Activated naive CD4-positive, alpha-beta T cell treated with anti-CD3 and anti-CD28 coated beads, Interleukin-2, amount 50 U/mL, for 72 hours (primary cell): ENCODE data around the gene CHAF1A. TPM values are rescaled to one million over a fixed set of nuclear protein-coding genes. Genes with fewer than 3 reads are reported as not detected.

Experiments used
- ATAC-seq, 2 donors: fragments of 150-1000 bp; cut with Tn5 transposase; 2 replicates each; pipeline ENCODE4 v1.10.0; 2021; ENCODE audit warnings: mild to moderate bottlenecking in 2 of 2, moderate library complexity in 2 of 2
- DNase-seq, 2 donors: peaks; one replicate each; pipeline ENCODE4 v3.0.0; 2021 to 2022; ENCODE audit warnings: low spot score in 2 of 2
- H3K27ac Mint-ChIP-seq, 2 donors: one replicate each; pipeline ENCODE4 v1.8.0; 2022; ENCODE audit warnings: mild to moderate bottlenecking in 2 of 2, mixed read lengths in 2 of 2
- H3K36me3 Mint-ChIP-seq, 2 donors: one replicate each; pipeline ENCODE4 v1.8.0; 2022; ENCODE audit warnings: mixed read lengths in 2 of 2
- H3K9me3 Mint-ChIP-seq, 2 donors: one replicate each; pipeline ENCODE4 v1.8.0; 2022; ENCODE audit warnings: mixed read lengths in 2 of 2
- total RNA-seq, 2 donors: library from RNA; stranded (reverse); gene quantifications; one replicate each; pipeline ENCODE4 v1.2.3, GENCODE V29; 2022

The CHAF1A gene
- total RNA-seq, 2 donors from 2014 or later, result 67.1 to 93.6 TPM

DNA sequence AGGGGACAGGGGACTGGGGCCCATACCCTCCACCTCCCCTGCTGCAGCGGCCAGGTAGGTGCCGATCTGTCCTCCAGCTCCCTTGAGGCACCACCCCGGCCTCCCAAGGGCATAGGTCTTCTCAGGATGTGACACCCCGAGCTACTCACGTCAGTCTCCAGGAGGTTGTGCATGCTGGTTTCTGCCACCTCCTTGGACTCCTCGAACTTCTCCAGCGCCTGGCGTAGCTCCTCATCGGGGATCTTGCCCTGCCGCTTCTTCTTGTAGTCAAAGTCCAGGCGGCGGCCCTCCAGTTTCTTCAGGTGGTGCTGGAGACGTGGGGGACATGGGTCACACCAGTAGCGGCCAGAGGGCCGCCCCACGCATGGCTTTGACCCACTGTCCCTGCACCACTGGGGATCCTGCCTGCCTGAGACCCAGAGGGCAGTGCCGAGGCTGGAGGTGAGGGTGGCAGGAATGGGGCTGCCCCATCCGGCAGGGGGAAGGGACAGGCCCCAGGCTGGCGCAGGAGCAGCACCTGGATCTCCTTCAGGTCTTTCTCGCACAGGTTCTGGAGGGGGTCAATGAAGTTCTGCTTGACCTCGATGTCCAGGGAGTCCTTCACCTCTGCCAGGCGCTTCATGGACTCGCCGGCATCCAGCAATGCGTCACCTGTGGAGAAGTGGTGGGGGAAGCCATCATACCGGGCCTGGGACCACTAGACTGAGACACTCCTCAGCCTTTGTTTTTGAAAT, 38.7 kb upstream of the CHAF1A start:
- Mint-ChIP-seq H3K27ac (peak overlapping the region; percentile 65 to 81), H3K9me3 (no peaks in the 10 kb centered on the region), H3K36me3 (no peaks in the 10 kb centered on the region)
- ATAC-seq (no peak), DNase-seq (no peak)

DNA sequence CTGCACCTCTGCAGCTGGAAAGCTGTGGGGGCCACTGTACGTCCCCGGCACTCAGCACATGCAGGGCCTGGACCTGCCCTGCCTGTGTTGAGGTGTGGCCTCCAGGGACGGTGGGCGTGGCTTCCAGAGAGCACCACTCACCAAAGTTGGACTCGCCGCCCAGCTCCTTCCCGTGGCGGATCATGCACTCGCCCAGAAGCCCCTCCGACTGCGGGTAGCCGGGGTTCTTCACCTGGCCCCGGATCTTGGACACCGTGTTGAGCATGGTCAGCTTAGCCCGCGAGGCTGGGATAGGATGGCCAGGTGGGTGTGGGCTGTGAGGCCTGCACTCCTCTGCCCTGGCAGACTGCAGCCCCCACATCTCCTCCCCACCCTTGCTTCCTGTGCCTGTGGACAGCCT, 37.1 kb upstream of the CHAF1A start:
- no peaks in the 10 kb centered on the region for H3K36me3 Mint-ChIP-seq

DNA sequence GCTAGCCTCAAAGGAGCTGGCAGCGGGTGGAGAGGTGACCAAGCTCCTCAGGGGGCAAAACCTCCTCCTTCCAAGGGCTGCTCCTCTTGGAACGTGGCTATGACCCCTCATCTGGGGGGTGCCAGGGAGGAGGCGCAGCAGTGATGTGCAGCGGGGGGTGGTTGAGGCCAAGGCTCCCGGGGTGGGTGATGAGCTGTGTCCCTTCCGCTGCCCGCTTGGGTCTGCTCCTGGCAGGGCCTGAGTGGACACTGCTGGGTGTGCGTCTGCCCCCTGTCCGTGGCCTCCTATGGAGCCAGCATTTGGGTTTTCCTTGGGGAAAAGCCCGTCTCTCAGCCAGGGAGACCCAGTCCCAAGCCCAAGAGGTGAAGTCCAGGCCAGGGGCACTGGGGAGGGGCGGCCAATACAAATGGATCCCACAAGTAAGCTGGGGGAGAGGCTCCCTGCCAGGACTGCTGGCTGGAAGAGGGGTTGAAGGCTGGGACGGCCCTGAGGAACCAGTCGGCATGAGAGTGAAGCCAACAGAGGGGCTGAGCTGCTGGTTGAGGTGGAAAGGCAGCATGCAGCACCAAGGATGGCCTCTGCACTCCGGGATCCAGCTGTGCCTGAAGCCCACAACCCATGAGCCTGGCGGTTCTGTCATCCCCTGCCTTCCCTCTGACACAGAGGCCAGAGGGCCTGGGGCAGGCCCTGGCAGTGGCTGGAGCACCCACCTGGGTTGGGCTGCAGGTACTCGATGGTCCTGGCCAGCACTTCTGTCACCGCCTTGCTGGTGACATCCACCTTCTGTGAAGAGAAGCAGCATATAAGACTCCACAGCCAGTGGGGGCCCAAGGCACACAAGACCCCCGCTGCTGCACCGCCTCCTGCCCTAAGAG, 36.4 kb upstream of the CHAF1A start:
- Mint-ChIP-seq H3K9me3 (no peaks in the 10 kb centered on the region), H3K27ac (peak overlapping the region; percentile 32 to 82), H3K36me3 (no peaks in the 10 kb centered on the region)
- DNase-seq, result no peak
- ATAC-seq, result no peak

More for the DNA sequence above, 37.1 kb upstream of the CHAF1A start:
- no peak for DNase-seq
- no peak for ATAC-seq
- H3K9me3 Mint-ChIP-seq, result no peaks in the 10 kb centered on the region
- peak overlapping the region in 1 of 2 donors; percentile 32 for H3K27ac Mint-ChIP-seq

DNA sequence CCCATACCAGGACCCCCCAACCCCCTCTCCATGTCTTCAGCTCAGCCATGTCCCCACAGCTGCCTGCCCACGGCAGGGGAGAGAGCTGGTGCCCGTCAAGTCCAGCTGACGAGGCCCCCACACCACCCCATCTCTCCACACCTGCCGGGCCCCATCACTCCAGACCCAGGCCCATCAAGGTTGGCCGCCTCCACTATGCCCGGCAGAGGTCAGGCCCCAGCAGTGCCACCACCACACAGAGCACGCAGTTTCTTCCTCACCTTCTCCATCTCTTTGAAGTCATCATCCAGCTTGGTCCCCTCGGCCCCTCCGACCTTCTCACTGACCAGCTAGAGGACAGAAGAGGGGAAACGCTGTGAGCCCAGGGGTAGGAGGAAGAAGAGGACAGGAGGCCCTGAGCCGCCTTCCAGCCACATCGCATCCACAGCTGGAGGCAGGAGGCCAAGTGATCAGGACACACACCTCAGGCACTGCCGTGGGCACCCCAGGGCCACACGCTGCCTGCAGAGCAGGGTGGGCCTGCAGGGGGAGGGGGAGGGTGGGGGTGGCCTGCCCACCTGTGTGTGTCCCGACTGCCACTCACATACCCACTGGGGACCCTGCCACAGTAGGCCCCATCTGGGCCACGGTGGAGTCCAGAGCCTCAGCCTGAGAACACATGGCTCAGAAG, 35.6 kb upstream of the CHAF1A start:
- DNase-seq, result no peak
- Mint-ChIP-seq H3K27ac (peak overlapping the region; percentile 32 to 82), H3K36me3 (no peaks in the 10 kb centered on the region), H3K9me3 (no peaks in the 10 kb centered on the region)
- ATAC-seq, result no peak

DNA sequence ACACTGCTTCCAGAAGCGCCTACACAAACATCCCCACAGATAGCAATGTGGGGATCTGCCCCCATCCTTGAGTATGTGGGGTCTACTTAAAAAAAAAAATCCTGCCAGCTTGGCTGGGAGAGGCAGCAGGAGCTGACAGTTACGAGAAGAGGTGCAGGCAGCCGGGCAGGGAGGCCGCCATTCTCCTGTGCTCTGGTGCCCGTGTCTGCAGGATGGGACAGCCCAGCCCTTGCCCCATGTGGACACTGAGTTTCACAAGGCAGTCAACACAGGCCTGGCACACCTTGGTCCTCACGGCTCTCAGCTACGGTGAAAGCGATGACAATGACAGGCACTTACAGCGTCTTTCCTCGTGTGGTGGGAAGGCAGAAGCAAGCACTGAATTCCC, 35.1 kb upstream of the CHAF1A start:
- H3K36me3 Mint-ChIP-seq, result no peaks in the 10 kb centered on the region
- DNase-seq (no peak), ATAC-seq (no peak)
- no peaks in the 10 kb centered on the region for H3K9me3 Mint-ChIP-seq
- H3K27ac Mint-ChIP-seq, result peak overlapping the region in 1 of 2 donors; percentile 97

DNA sequence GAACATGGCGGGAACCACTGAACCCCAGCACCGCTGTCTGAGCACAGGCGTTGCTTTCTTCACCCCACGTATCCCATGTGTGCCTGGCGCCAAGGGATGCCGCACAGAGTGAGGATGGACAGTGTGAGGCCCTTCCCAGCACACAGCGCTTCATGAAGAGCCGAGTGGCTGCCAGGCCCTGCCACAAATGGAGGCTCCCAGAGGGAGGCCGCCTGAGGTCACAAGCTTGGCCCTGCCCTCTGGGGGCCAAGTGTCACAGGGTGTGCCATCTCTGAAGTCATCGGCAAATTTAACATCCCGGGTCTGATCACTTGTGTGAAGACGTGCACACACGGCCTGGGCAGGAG, 34.7 kb upstream of the CHAF1A start:
- ATAC-seq (no peak), DNase-seq (no peak)
- H3K27ac Mint-ChIP-seq, result peak overlapping the region; percentile 55 to 97
- no peaks in the 10 kb centered on the region for H3K36me3 Mint-ChIP-seq
- H3K9me3 Mint-ChIP-seq, result no peaks in the 10 kb centered on the region

DNA sequence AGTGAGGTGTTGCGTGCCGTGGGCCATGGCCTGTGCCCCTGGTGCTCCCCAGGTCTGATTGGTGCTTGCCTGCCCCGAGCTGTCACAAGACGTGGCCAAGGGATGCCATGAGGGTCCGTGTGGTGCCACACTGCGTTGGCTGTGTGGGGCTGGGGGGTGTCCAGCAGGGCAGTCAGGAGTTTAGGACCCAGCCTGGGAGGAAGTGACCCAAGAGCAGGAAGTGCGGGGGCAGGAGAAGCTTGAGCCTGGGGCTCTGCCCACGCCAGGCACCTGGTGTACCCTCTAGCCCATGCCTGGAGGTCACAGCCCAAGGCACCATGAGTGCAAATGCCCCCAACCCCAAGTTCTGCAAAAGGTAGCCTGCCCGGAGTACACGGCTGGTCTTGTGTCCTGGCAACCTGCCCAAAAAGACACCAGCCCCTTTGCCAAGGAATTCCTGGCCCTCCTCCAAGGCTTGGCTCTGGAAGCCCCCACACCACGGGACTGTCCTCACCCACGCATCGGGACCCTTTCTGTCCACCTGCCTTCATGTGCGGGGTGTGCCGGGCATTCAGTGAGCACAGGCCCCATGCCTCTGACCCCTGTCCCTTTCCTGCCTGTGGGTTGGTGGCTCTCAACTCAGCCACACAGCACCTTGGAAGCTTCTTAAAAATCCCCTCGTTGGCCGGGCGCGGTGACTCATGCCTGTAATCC, 34.2 kb upstream of the CHAF1A start:
- Mint-ChIP-seq H3K27ac (peak overlapping the region; percentile 47 to 97), H3K9me3 (no peaks in the 10 kb centered on the region), H3K36me3 (no peaks in the 10 kb centered on the region)
- DNase-seq (no peak), ATAC-seq (peak in 1 of 2 donors; percentile 4)

DNA sequence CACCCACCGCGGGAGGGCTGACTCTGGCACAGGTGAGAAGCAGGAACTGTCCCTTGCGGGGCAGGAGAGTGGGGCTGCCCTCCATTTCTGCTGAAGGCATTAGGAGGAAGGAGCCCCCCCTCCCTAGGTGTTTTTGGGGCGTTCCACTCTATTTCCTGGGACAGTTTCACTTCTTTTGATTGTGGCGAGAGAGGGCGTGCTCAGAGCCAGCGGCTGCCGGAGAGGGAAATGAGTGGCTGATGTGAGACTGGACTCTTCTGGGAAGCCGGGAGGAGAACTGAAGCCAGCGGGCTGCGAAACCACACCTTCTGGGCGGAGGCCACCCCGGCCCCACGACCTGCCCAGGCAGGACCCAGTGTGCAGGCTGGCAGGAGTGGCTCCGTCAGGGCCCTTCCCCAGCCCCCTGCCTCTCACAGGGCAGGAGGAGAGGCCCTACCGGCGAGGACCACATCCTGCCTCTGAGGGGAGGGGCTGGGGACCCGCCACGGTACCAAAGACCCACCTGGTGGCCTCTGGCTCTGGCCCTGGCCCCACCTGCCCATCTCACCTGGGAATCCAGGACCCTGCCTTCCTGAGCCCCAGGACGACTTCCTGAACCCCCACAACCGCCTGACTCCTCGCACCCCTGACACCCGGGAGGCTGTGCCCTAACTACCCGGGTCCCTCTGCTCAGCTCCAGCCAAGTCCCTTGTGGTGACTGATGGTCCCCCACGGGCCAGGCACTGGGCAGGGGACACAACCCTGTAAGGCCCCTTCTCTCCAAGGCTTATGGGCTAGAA, 33.1 kb upstream of the CHAF1A start:
- ATAC-seq (peak; percentile 77 to 84), DNase-seq (peak; percentile 74 to 94)
- Mint-ChIP-seq H3K9me3 (no peaks in the 10 kb centered on the region), H3K27ac (peak overlapping the region; percentile 84 to 97), H3K36me3 (no peaks in the 10 kb centered on the region)

DNA sequence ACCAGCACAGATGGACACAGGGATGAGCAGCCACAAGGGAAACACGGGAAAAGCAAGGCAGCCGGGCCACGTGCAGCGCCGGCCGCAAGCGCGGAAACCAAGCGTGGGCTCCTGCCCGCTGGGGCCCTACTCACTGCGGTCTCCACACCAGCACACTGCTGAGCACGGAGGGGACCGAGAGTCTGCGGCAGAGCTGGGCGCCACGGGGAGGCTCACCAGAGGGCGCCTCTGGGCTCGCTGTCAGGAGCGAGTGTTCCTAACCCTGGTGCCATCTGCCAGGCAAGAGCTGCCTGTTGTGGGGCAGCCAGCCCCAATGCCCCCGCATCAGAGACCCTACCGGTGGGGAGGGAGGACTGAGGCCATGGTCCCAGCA, 32.6 kb upstream of the CHAF1A start:
- DNase-seq, result peak; percentile 71 to 89
- Mint-ChIP-seq H3K9me3 (no peaks in the 10 kb centered on the region), H3K36me3 (no peaks in the 10 kb centered on the region), H3K27ac (peak overlapping the region; percentile 84 to 97)
- ATAC-seq, result peak; percentile 79

DNA sequence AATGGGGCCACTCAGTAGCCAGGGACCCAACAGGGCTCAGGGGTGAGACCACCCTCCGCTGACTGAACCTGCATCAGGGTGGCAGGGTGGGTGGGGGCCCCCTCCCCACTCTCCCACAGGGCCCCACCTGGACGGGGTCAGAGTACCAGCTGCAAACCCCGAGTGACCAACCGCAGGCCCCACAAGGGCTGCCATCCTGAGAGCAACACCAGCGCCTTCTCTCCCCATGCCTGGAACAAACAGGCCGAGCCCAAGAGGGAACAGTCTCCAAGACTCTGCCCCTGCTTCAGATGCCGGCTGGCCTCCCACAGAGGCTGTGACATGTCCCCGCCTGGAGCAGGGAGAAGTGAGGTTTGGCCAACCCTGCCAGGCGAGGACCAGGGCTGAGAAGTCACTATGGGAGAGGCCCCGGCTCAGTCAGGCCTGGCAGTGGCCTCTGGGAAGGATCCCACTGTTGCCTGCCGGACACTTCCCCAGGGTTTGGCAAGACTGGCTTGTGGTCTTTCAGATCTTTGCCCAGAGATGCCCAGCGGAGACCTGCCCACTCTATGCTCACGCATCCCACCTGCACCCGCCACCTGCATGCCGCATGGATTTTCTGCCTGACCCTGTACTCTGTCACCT, 31.9 kb upstream of the CHAF1A start:
- H3K27ac Mint-ChIP-seq, result peak overlapping the region; percentile 65 to 97
- ATAC-seq (no peak), DNase-seq (no peak)

DNA sequence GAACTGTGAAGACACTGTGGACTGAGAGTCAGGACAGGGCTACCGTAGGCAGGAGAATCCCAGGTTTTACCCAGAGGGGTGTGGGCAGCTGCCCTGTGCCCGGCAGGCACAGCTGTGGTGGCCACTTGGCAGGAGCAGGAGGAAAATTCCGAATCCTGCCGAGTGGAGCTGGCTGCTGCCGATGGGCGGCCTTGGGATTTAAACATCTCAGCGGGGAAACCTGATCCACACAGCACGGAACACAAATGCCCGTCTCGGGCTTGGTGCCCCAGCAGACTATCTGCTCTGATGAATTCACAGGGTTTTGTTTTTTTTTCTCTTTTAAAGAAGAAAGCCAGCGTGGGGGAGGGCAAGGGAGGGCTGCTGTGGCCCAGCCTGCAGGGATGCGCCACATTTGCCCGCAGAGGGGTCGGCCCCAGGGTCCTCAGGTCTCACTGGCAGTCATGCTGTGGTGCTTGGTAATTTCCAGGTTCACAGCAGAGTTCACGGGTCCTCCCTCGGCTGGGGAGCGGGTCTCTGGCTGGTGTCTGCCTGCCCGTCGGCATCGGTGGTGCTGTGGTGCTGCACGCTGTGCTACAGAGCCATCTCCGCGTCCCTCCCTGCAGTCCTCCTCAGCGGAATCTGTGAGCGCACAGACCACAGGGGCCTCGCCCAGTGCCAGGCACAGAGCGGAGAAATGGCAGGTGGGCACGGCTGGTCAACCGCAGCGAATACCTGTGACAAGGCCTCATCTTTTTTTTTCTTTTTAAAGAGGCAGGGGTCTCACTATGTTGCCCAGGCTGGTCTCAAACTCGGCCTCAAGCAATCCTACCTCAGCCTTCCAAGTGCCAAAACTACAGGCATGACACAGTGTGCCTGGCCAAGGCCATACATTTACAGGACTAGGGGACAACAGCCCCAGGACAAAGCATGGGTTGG, 30.9 kb upstream of the CHAF1A start:
- no peaks in the 10 kb centered on the region for H3K36me3 Mint-ChIP-seq
- no peak for ATAC-seq

More for the DNA sequence above, 31.9 kb upstream of the CHAF1A start:
- Mint-ChIP-seq H3K36me3 (no peaks in the 10 kb centered on the region), H3K9me3 (no peaks in the 10 kb centered on the region)

DNA sequence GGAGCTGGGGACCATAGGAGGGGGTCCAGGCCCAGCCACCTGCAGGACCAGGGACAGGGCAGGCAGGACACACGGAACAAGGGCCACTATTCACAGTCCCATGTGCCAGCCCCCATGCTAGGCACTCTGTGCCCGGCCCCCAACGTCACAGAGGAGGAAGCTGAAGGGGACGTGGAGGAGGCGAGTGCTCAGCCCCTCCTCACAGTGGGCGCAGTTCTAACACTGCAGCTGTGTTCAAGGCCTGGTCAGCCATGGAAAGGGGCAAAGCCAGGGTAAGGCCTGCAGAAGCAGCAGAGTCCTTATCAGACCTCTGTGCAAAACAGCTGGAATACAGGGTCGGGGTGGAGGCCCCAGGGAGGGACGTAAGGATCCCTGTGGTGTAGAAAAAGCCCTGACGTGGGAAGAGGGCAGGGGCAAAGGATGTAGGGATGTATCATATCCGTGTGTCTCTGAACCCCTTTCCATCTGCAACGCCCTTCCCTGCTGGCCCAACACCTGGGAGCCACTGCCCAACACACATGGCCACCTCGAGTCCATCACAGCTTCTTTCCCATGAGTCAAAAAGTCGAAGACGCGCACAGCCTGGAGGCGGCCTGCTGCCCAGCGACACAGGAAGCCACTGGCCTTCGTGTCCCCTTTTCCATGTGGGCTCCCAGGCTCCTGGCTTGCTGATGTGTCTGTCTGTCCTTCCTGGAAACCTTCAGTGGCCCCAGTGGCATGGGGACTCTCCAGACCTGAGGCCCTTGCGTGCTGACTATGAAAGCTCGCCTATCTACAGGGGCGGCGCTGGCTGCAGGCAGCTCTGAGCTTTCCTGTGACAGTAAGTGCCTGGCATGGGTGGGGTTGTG, 30.1 kb upstream of the CHAF1A start:
- H3K9me3 Mint-ChIP-seq, result no peaks in the 10 kb centered on the region
- no peaks in the 10 kb centered on the region for H3K36me3 Mint-ChIP-seq
- no peak for ATAC-seq
- H3K27ac Mint-ChIP-seq, result peak overlapping the region; percentile 22 to 59
- no peak for DNase-seq

More for the DNA sequence above, 30.9 kb upstream of the CHAF1A start:
- no peak for DNase-seq
- Mint-ChIP-seq H3K27ac (peak overlapping the region; percentile 22 to 97), H3K9me3 (no peaks in the 10 kb centered on the region)

DNA sequence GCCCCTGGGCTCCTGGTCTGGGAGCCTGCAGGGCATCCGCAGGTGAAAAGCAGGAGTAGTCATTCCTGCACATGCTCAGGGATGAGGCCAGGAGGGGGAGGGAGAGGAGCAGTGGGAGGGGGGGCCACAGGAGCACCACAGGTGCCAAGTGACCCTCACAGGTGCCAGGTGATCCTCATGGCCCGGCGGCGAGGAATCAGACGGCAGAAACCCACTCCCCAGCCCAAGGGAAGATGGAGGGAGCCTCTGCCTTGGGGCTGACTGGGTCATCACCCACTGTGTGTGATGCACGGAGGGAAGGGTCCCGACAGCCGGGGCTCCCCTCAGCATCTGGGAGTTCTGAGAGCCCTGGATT, 29.4 kb upstream of the CHAF1A start:
- DNase-seq (no peak), ATAC-seq (no peak)
- Mint-ChIP-seq H3K27ac (no peak overlapping the region), H3K36me3 (no peaks in the 10 kb centered on the region), H3K9me3 (no peaks in the 10 kb centered on the region)
